ENCODE measurements around the gene MYORG. TPM values are rescaled to one million over a fixed set of nuclear protein-coding genes. Genes with fewer than 3 reads are reported as not detected.

MYORG gene
- polyA plus RNA-seq, 1 experiment: 0.22 TPM

- DNase-seq (ENCODE audit: low read depth): no peak
- no peak overlapping the region for H3K4me3 ChIP-seq (ENCODE audit: low read depth, low read length)
- H3K27me3 ChIP-seq (ENCODE audit: control insufficient read depth, insufficient read depth, low read length): no peaks in the 10 kb centered on the region
- POLR2A ChIA-PET: no interaction called here
- no peaks in the 10 kb centered on the region for H3K36me3 ChIP-seq (ENCODE audit: control insufficient read depth, insufficient read depth, low read length)
- TF ChIP-seq CTCF (IDR thresholded peaks at IDR 0.05; ENCODE audit: insufficient read depth, low read depth, low read length): no peak
- CTCF ChIA-PET: interaction anchor here (0.6 to 1.2 kb wide), 2 partner anchors 13 to 157 kb away, joined by 3 read pairs; no protein-coding TSS in a partner anchor
Observed at GRCh38 chr9:34318163-34318790, 58.4 kb downstream of the MYORG start.

GRCh38 chr9:34317436-34317835 is 59.3 kb downstream of the MYORG start:
- no peaks in the 10 kb centered on the region for H3K27me3 ChIP-seq (ENCODE audit: control insufficient read depth, insufficient read depth, low read length)
- no peak for DNase-seq (ENCODE audit: low read depth)
- ChIA-PET CTCF (interaction anchor here (0.7 to 1.2 kb wide), 2 partner anchors 8 to 14 kb away, joined by 3 read pairs; no protein-coding TSS in a partner anchor), POLR2A (no interaction called here)
- no peak overlapping the region for H3K4me3 ChIP-seq (ENCODE audit: low read depth, low read length)
- no peak for TF ChIP-seq CTCF (IDR thresholded peaks at IDR 0.05; ENCODE audit: insufficient read depth, low read depth, low read length)
- no peaks in the 10 kb centered on the region for H3K36me3 ChIP-seq (ENCODE audit: control insufficient read depth, insufficient read depth, low read length)

Small RNAs within 50 kb of the gene (small RNA-seq; reads per million reads assigned to genes)
- not detected for gene RF00019 (ENCODE audit: insufficient read length, low read depth, low replicate concordance)

Other genes with a start within 250 kb of the MYORG start
- gene UBAP1, start 197.9 kb downstream of the MYORG start, polyA plus RNA-seq (2011; rRNA removed): 65.5 and 67.7 TPM in 2 replicates
- gene KIF24, start 47.6 kb downstream of the MYORG start, polyA plus RNA-seq (2011; rRNA removed): 1.6 and 1.9 TPM in 2 replicates
- 37.8 and 39.5 TPM in 2 replicates for gene NUDT2, start 47.3 kb downstream of the MYORG start, polyA plus RNA-seq (2011; rRNA removed)
- gene FAM219A, start 81.7 kb upstream of the MYORG start, polyA plus RNA-seq (2011; rRNA removed): 10.7 and 17.8 TPM in 2 replicates
- gene DNAI1, start 81.9 kb upstream of the MYORG start, polyA plus RNA-seq (2011; rRNA removed): not detected in 2 replicates
- gene ENHO, start 146.1 kb upstream of the MYORG start, polyA plus RNA-seq (2011; rRNA removed): 0.11 TPM in 1 of 2 replicates, not detected in the other
- 0.09 TPM in 1 of 2 replicates, not detected in the other for gene CNTFR, start 212.8 kb upstream of the MYORG start, polyA plus RNA-seq (2011; rRNA removed)
- 32.9 and 38.8 TPM in 2 replicates for gene RPP25L, start 235.2 kb upstream of the MYORG start, polyA plus RNA-seq (2011; rRNA removed)
- 74.7 and 149 TPM in 2 replicates for gene DCTN3, start 243.6 kb upstream of the MYORG start, polyA plus RNA-seq (2011; rRNA removed)